ENCODE results near the gene SH3RF3.

GRCh38 chr2:109288544-109289368 lies 159.8 kb downstream of the SH3RF3 start:
- TF ChIP-seq EZH2 (IDR thresholded peaks at IDR 0.05; ENCODE audit: insufficient read depth, low read length) (no peak), CTCF (IDR thresholded peaks at IDR 0.05; ENCODE audit: insufficient read depth, low read depth, low read length) (no peak)
